Right lobe of liver (tissue), 6 donors: ENCODE results near the gene DNAH8. TPM values are rescaled to one million over a fixed set of nuclear protein-coding genes. Genes with fewer than 3 reads are reported as not detected.

ENCODE experiments used
- ATAC-seq, 4 donors: fragments of 200-7000 bp; cut with Tn5 transposase; one replicate each; pipeline ENCODE4 v1.9.1; 2020; ENCODE audit warnings: mild to moderate bottlenecking in 4 of 4, moderate library complexity in 4 of 4
- DNase-seq, 3 donors: peaks; one replicate each; pipeline ENCODE4 v3.0.0-alpha.2; 2020
- H3K27ac ChIP-seq, 3 donors: fragments of 200-600 bp; one replicate each; pipeline ENCODE4 v1.8.0; 2022
- H3K27me3 ChIP-seq, 2 donors: fragments of 200-600 bp; one replicate each; pipeline ENCODE4 v1.8.0; 2022
- H3K36me3 ChIP-seq, 4 donors: fragments of 200-600 bp; sonication (generic) in 1 of 4; one replicate each; pipeline versions ENCODE4 v1.5.1 to v1.8.0; 2017 to 2022; ENCODE audit warnings: control low read depth in 1 of 4
- H3K4me1 ChIP-seq, 4 donors: fragments of 200-600 bp; sonication (generic) in 1 of 4; one replicate each; pipeline versions ENCODE4 v1.5.1 to v1.8.0; 2017 to 2022; ENCODE audit warnings: control low read depth in 1 of 4
- H3K4me3 ChIP-seq, 3 donors: fragments of 200-600 bp; one replicate each; pipeline ENCODE4 v1.8.0; 2022
- H3K9me3 ChIP-seq, 4 donors: fragments of 200-600 bp; sonication (generic) in 1 of 4; one replicate each; pipeline versions ENCODE4 v1.5.1 to v1.8.0; 2017 to 2022; ENCODE audit warnings: control low read depth in 1 of 4
- CTCF ChIP-seq, 4 donors: fragments of 200-600 bp in 3 of 4; fragments of 450-650 bp in 1 of 4; IDR thresholded peaks; one replicate each; pipeline versions ENCODE4 v1.5.1 to v1.8.0; 2016 to 2022; ENCODE audit warnings: antibody characterized with exemption in 4 of 4, mild to moderate bottlenecking in 2 of 4
- POLR2A ChIP-seq: fragments of 450-650 bp; IDR thresholded peaks from one replicate; pipeline ENCODE4 v1.6.1; 2017; ENCODE audit warnings: antibody characterized with exemption, mild to moderate bottlenecking
- WGBS: methylation state at CpG from one replicate; pipeline ENCODE4 v1.1.6; 2018; ENCODE audit warnings: low coverage, low lambda C conversion rate; ENCODE audit not compliant: insufficient coverage; ENCODE audit errors: missing lambda C conversion rate; 5-methylcytosine and 5-hydroxymethylcytosine counted together
- intact Hi-C, 2 donors: fragments of 100-400 bp; cut with DNase I; formaldehyde crosslinking; loops; one replicate each; pipeline versions ENCODE4 v1.11.2 to v1.14.1; 2022
- total RNA-seq, 6 experiments: library from RNA; depleted of rRNA in 2 of 6; stranded (reverse); fragments of >200 nt in 2 of 6; fragmentation: NEBNext Ultra II Directional in 3 of 6; extraction: Animal tissue kit (Norgen Biotek cat#: 25700) in 3 of 6; gene quantifications; one replicate each; pipeline versions ENCODE4 v1.1.0 to v1.2.4, GENCODE V29; 2016 to 2023
- donor health status: DM: no; HTN: yes; CAD: no.
- donor health status: DM: no; HTN: no; CAD: no.
- donor health status: DM: no; HTN: no; CAD: no.
- donor health status: DM: no; HTN: yes; CAD: no.
- donor health status: DM: no; HTN: yes; CAD: no.

Gene DNAH8
- total RNA-seq, 6 experiments from 2014 or later = 0.02 TPM; not detected in 5

- intact Hi-C loops = no loop called here
- 6% methylated on average over 2 of the region's 2 CpGs for WGBS
- H3K9me3 ChIP-seq = no peaks in the 10 kb centered on the region
- no peak overlapping the region for H3K27ac ChIP-seq
- DNase-seq = no peak
- H3K27me3 ChIP-seq = peaks cover 0 to 7% of the 10 kb centered on the region in 2 donors
- ATAC-seq = peak in 1 of 4 donors; percentile 24
- H3K4me1 ChIP-seq = no peaks in the 10 kb centered on the region
- no peak overlapping the region for H3K4me3 ChIP-seq
- TF ChIP-seq POLR2A = no peak
- peak in 3 of 4 donors; percentile 5 to 27 (median 11) for TF ChIP-seq CTCF (IDR thresholded peaks at IDR 0.05)
- no peaks in the 10 kb centered on the region for H3K36me3 ChIP-seq
Measured at GRCh38 chr6:38720295-38720694, 5.2 kb downstream of the DNAH8 start.

- H3K9me3 ChIP-seq = no peaks in the 10 kb centered on the region
- no peak overlapping the region for H3K27ac ChIP-seq
- no peak for DNase-seq
- ATAC-seq = no peak
- WGBS = 56% methylated on average over 3 of the region's 3 CpGs
- H3K4me1 ChIP-seq = no peaks in the 10 kb centered on the region
- intact Hi-C loops = no loop called here
- no peak overlapping the region for H3K4me3 ChIP-seq
- no peak for TF ChIP-seq POLR2A
- no peak for TF ChIP-seq CTCF (IDR thresholded peaks at IDR 0.05)
- H3K36me3 ChIP-seq = no peaks in the 10 kb centered on the region
- no peaks in the 10 kb centered on the region for H3K27me3 ChIP-seq
Measured at GRCh38 chr6:38722038-38722437, 6.9 kb downstream of the DNAH8 start.

DNA sequence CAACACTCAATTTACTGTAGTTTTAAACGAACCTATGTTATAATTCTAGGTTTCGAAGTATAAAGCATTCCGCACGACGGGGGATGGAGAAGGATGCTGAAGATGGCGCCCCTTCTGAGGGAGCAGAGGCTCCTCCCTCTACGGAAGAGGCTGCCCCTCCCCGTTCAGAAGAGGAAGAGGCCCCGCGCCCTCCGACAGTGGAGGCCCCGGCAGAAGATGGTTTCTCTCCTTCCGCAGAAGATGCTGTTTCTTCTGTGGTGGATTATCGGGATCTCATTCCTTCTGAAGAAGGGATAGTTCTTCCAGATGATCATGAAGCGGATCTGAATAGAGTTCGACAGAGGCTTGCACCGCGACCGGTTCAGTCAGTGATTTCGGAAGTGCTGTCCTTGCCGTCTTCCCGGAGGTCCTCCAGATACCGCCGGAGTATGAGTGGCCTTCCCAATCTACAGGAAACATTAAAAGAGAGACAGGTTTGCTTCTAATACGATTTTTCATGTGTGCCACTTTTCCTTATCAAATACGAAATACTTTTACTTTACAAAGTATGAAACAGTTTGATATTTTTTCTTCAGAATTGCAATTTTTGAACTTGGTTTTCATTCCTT is 7.7 kb downstream of the DNAH8 start:
- Histone ChIP-seq H3K4me3 (no peak overlapping the region), H3K9me3 (no peaks in the 10 kb centered on the region), H3K4me1 (no peaks in the 10 kb centered on the region), H3K27me3 (no peaks in the 10 kb centered on the region), H3K27ac (no peak overlapping the region), H3K36me3 (no peaks in the 10 kb centered on the region)
- 92% methylated on average over 23 of the region's 26 CpGs for WGBS
- intact Hi-C loops = no loop called here
- DNase-seq (no peak), ATAC-seq (no peak)
- TF ChIP-seq POLR2A (no peak), CTCF (IDR thresholded peaks at IDR 0.05) (no peak)

DNA sequence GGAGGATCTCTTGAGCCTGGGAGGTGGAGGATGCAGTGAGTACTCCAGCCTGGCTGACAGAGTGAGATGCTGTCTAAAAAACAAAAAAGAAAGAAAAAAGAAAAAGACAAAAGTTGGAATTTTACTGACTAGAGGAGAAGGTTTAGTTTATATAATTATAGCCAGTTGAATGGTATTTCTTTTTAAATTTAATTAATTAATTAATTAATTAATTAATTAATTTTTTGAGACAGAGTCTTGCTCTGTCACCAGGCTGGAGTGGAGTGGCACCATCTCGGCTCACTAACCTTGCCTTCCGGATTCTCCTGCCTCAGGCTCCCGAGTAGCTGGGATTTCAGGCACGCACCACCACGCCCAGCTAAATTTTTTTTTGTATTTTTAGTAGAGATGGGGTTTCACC is 8.7 kb downstream of the DNAH8 start:
- H3K4me3 ChIP-seq = no peak overlapping the region
- ATAC-seq = no peak
- no peaks in the 10 kb centered on the region for H3K36me3 ChIP-seq
- H3K27me3 ChIP-seq = no peaks in the 10 kb centered on the region
- TF ChIP-seq CTCF (IDR thresholded peaks at IDR 0.05) = no peak
- TF ChIP-seq POLR2A = no peak
- intact Hi-C loops = no loop called here
- no peaks in the 10 kb centered on the region for H3K4me1 ChIP-seq
- H3K27ac ChIP-seq = no peak overlapping the region
- H3K9me3 ChIP-seq = no peaks in the 10 kb centered on the region
- DNase-seq = no peak
- 99% methylated on average over 5 of the region's 5 CpGs for WGBS

GRCh38 chr6:38724343-38724742 is 9.2 kb downstream of the DNAH8 start:
- H3K4me3 ChIP-seq = no peak overlapping the region
- intact Hi-C loops = no loop called here
- no peaks in the 10 kb centered on the region for H3K4me1 ChIP-seq
- WGBS = 79% methylated on average over 5 of the region's 5 CpGs
- no peak for DNase-seq
- no peaks in the 10 kb centered on the region for H3K9me3 ChIP-seq
- no peaks in the 10 kb centered on the region for H3K27me3 ChIP-seq
- no peak for ATAC-seq
- H3K27ac ChIP-seq = no peak overlapping the region
- H3K36me3 ChIP-seq = no peaks in the 10 kb centered on the region
- TF ChIP-seq POLR2A (no peak), CTCF (IDR thresholded peaks at IDR 0.05) (no peak)
